HG03520 (cell line): ENCODE data around the gene SLC35F1.

Experiments
- ATAC-seq: cut with Tn5 transposase; IDR thresholded peaks from one replicate; pipeline ENCODE4 v1.9.1; 2021; ENCODE audit warnings: mild to moderate bottlenecking, moderate library complexity; ENCODE audit not compliant: unreplicated experiment

Gene SLC35F1

GRCh38 chr6:118103381-118104146 is 196.5 kb downstream of the SLC35F1 start:
- no peak for ATAC-seq

- ATAC-seq = no peak
Measured at GRCh38 chr6:118122161-118122725, 215.2 kb downstream of the SLC35F1 start.

DNA sequence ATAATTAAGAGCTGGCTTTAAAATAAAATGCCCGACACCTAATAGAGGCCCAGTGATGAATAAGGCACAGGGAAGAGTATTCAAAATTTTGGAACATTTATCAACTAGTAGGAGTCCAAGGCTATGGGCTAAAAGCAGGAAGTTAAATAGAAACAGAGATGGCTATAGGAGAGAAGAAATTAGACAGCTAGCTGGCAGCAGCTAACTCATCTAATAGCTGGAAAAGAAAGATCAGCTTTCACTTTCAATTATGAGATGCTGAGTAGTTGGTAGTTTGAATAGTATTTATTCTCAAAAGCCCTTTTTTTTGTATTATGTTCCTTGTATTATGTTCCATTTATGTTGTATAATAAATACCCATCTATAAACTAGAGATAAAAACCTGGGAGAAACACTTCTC is 215.7 kb downstream of the SLC35F1 start:
- ATAC-seq = no peak

DNA sequence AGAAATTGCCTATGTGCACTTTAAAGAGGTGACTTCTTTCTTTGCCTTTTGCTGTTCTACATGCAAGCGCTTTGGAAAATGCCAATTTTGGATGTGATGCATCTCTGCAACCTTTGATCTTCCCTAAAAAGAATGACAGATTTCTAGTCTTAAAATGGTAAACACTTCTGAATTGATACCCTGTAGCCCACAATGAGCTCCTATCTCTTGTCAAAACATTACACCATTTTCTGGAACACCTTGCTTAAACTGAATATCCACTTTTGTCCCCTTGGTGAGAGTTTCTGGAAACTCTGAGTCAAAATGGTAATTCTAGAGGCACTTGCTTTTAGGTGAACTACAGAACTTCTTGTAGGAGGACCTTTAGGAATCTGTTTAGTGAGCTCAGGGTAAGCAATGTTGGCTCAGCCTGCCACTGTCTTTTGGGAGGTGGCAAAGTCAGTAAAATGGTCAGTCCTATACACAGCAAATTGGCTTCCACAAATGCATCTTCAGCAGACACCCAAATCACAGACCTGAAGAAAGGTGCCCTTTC is 216.5 kb downstream of the SLC35F1 start:
- ATAC-seq = no peak

GRCh38 chr6:118124851-118125250 is 217.8 kb downstream of the SLC35F1 start:
- ATAC-seq = no peak

- no peak for ATAC-seq
Measured at GRCh38 chr6:118128755-118129154, 221.7 kb downstream of the SLC35F1 start.

DNA sequence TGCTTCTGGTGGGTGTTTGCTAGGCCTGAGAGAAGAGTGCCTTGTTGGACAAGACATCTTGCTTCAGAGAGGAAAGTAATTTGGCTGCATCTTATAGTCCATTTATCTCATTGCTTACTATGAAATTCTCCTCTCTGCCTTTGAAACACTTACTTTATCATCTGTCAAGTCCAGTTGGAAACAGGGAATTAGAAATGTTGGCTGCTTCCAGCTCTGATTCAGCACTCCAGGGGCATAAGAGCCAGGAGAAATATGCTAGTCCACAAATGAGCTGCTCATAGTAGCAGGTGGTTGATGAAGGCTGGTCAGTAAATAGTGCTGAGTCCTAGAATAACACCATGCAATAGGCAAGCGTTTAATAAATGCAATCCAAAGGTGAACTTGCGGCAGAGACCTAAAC is 227.1 kb downstream of the SLC35F1 start:
- ATAC-seq = no peak

- ATAC-seq = no peak
Measured at GRCh38 chr6:118134736-118135135, 227.7 kb downstream of the SLC35F1 start.

GRCh38 chr6:118135371-118135770 is 228.3 kb downstream of the SLC35F1 start:
- ATAC-seq = no peak

GRCh38 chr6:118141211-118141610 is 234.1 kb downstream of the SLC35F1 start:
- no peak for ATAC-seq

- ATAC-seq = no peak
Measured at GRCh38 chr6:118146584-118146983, 239.5 kb downstream of the SLC35F1 start.

DNA sequence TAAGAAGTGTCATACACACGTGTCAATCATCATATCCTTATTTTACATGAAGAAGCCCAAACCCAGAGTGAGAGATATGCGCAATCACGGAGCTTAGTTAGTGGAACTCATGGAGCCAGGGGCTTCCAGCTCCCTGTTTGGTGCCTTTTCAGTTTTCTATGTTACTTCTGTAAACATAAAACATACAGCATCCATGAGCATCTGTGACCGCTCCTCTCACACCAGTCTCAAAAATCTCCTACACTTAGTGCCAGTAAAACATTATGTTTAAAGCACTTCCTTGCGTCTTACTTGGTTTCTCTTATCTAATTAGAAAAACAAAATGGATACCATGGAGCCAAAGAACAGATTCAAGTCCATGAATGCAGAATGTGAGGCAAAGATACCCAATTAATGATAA is 240.4 kb downstream of the SLC35F1 start:
- ATAC-seq = no peak

DNA sequence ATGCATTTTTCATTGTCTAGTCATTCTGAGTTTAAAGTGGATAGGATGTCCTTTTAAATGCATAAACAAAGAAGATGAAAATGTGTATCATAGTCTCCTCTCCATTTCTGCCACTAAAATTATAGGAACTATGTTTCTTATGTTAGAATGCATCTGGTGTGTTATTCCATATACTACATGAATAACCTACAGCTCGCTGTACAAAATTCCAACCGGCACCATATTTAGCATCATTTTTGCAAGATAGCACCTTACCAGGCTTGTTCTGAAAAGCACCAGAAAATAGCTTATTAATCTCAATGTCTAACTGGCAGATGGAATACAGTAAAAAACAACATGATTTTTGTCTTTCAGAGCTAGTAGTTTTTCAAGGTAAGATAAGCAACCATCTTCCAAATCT is 241.5 kb downstream of the SLC35F1 start:
- no peak for ATAC-seq

DNA sequence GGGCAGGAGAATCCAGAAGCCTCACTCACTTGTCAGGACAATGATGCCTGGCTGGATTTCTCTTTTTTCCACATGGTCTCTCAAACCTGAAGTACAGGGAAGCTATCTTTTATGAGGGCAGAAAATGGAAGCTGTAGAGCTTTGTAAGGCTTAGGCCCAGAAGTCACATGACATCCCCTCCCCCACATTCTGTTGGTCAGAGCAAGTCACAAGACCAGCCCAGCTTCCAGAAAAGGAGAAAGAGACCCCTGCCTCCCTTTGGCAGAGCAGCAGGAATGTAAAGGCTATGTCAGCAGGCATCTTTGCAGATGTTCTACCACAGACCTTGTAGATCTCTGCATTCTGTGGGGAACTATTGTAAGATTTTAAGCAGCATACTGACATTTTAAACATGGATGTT is 245.5 kb downstream of the SLC35F1 start:
- no peak for ATAC-seq

GRCh38 chr6:118161343-118161742 is 254.3 kb downstream of the SLC35F1 start:
- ATAC-seq = no peak

GRCh38 chr6:118163542-118163941 is 256.5 kb downstream of the SLC35F1 start:
- ATAC-seq = no peak

- ATAC-seq = no peak
Measured at GRCh38 chr6:118165500-118165899, 258.4 kb downstream of the SLC35F1 start.

DNA sequence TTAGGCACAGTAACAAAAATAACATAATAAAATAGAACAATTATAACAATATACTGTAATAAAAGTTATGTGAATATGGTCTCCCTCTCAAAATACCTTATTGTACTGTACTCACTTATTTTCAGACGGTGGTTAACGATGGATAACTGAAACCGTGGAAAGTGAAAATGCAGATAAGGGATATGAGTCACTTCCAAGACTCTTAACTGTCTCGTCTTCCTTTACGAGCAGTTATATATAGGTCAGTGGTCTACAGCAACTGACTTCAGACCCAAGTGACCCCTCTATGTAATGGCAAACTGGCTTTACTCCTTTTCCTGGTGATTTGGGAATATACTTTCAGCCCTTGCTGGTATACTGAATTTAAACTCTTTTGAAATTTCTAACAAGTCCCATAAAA is 261.4 kb downstream of the SLC35F1 start:
- no peak for ATAC-seq

GRCh38 chr6:118171852-118172251 is 264.8 kb downstream of the SLC35F1 start:
- no peak for ATAC-seq

DNA sequence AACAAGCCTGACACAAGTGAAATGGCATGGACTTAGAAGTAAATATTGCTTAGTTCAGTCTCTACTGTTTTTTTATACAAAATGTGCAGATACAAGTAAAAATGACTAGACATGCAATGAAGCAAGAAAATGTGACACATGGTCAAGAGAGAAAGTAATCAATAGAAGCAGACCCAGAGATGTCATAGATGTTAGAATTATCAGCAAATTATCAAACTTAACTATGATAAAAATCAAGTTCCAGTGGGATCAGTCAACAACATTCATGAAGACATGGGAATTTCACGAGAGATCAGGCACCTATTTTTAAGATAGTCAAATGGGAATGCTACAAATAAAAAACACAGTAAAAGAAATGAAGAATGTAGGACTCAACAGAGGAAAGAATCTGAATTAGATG is 267.0 kb downstream of the SLC35F1 start:
- ATAC-seq = no peak

- ATAC-seq = no peak
Measured at GRCh38 chr6:118177720-118178119, 270.7 kb downstream of the SLC35F1 start.

GRCh38 chr6:118179048-118179447 is 272.0 kb downstream of the SLC35F1 start:
- ATAC-seq = no peak
